Embryonic facial prominence (tissue), 1 donor: ENCODE data around the gene RASSF8.
A peak's percentile ranks its signal among the peaks of the same experiment; 100 is the strongest.

Experiments
- DNase-seq: peaks from one replicate; pipeline ENCODE4 v3.0.0-alpha.2; 2016; ENCODE audit errors: extremely low spot score

Gene RASSF8, protein sequence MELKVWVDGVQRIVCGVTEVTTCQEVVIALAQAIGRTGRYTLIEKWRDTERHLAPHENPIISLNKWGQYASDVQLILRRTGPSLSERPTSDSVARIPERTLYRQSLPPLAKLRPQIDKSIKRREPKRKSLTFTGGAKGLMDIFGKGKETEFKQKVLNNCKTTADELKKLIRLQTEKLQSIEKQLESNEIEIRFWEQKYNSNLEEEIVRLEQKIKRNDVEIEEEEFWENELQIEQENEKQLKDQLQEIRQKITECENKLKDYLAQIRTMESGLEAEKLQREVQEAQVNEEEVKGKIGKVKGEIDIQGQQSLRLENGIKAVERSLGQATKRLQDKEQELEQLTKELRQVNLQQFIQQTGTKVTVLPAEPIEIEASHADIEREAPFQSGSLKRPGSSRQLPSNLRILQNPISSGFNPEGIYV

DNA sequence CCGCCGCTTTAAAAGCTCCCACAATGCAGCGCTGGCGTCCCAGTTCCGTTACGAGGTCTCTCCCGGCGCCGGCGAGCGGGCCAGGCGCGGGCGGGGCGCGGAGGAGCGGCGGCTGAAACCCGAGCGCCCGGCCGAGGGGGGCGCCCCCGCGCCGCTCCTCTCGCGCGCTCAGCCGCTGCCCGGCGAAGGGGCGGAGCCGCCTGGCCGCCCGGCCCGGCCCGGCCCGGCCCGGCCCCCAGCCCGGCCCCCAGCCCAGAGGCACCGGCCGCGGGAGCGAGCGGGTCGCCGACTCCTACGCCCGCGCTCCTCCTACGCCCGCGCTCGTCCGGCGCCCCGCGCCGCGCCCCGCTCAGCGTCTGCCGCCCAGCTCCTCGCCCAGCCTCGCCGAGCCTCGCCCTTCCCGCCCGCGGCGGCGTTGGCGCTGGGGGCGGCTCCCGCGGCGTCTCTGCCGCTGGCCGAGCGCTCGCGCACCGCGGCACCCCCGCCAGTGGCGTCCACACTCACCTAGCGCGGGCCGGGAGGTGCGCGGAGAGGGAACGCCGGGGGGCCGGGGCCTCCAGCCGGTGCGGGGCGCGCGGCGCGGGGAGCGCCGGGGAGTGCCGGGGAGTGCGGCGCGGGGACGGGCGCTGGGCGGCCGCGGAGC lies at the start of gene RASSF8:
TSS of gene RASSF8 (plus strand) at position 255 of the 643 bp plus-strand sequence. CDS start 96,662 bp downstream, outside the sequence.
- peak; percentile 64 for DNase-seq

DNA sequence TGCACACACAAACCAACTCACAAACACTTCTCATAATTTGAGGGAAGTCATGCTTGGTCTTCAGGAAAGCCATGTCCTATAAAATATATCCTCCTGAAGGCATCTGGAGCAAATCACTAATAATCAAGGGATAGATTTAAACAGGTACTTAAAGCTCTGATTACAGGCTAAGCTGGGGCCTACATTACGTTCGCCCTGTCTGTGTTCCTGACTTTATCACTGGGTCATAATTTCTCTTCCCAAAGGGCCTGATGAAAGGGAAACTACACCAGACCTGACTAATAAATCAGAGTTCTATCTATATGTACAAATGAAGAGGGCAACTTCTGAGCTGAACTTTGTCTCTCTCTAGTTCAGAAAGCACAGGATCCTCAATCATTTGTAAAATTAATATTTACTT lies 43.9 kb upstream of the RASSF8 start:
- DNase-seq: no peak

DNA sequence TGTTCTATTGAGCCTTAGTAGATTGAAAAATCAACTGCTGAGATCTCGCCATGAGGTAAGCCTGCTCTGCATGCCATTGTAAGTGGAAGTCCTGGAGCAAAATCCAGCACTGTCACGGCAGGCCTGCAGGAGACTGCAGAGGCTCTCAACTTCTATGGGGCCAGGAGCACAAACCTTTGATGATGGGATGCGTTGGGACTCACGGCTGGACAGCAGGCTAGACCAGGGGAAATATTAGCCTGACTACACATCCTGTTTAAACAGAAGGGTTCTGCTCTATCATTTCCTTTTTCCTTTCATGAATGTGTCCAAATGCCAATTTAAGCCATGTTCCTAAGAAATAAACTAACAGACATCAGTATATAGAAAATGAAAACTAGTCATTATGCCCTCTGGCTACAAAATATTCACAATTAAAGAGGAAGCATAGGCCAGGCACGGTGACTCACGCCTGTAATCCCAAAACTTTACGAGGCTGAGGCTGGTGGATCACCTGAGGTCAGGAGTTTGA lies 33.9 kb upstream of the RASSF8 start:
- DNase-seq: no peak

DNA sequence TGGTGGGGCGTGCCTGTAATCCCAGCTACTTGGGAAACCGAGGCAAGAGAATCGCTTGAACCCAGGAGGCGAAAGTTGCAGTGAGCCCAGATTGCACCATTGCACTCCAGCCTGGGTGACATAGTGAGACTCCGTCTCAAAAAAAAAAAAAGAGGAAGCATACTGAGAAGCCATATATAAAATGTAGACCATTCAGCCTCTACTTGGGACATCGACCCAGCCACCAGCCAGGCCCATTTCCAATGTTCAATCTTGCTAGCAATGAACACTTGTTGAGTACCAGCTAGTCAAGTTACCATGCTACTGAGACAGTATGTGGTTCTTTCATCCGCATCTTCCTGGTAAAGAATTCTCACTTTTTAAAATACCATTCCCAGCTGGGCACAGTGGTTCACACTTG lies 33.4 kb upstream of the RASSF8 start:
- DNase-seq: no peak

DNA sequence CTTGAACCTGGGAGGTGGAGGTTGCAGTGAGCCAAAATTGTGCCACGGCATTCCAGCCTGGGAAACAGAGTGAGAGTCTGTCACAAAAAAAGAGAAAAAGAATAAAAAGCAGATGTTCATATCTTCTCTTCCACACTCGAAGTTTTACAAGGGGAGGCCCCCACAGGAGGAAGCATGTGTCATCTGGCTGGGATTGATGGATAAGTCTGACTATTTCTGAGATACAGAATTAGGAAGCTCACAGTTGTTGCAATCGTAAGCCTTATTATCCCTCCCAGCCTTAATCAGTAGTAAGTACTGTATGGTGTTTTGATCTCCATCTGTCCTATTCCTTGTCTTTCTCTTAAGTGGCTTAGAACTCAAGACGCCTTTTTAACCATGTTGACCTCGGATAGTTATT lies 31.9 kb upstream of the RASSF8 start:
- no peak for DNase-seq

DNA sequence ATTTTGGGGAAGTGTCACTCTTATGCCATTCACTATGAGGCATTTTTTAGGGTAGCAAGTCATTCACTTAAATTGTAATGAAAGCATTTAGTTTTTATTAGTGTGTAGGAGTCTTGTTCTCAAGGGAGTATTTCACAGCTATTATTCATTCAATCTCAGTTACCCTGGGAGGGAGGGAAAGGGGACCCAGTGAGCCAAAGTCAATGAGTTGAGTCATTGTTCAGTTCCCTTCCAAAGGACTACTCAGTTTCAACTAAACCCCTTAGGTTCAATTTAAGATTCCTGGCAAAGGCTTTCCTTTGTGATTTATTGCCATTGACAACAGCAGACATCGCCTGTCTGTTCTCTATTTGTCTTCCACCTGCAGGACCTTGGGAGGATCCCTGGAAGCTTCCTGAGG lies 29.3 kb upstream of the RASSF8 start:
- no peak for DNase-seq

DNA sequence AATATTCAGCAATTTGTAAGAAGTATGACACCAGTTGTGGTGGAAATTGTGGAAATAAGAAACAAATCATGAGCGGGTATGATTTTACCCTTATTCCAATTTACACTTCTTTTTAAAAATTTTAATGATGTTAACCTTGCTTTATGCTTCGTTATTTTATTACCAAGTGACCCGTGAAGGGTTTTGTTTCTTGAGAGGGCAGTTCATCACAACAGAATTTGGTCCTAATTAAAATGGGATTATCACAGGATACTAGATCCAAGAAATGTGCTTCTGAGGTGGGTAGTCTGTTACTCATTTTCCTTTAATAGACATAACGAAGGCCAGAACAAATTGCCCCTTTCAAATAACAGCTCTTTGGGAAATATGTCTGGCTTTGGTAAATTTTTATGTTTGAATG lies 25.5 kb upstream of the RASSF8 start:
- DNase-seq: no peak

DNA sequence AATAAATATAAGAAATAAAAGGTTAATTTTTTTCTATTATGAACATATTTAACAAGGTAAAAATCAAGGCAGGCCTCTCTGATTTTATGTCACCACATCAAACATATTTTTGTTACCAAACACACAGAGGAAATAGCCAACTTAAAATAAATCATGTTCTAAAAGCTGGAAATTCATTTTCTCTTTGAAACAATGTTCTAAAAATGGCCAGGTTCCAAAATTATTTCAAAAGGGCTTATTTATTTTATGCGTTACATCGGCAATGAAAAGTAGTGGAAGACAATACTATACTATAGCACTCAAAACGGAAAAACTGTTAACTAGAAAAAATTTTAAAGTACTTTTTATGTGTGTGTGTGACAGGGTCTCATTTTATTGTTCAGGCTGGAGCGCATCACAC lies 24.0 kb upstream of the RASSF8 start:
- DNase-seq: no peak

DNA sequence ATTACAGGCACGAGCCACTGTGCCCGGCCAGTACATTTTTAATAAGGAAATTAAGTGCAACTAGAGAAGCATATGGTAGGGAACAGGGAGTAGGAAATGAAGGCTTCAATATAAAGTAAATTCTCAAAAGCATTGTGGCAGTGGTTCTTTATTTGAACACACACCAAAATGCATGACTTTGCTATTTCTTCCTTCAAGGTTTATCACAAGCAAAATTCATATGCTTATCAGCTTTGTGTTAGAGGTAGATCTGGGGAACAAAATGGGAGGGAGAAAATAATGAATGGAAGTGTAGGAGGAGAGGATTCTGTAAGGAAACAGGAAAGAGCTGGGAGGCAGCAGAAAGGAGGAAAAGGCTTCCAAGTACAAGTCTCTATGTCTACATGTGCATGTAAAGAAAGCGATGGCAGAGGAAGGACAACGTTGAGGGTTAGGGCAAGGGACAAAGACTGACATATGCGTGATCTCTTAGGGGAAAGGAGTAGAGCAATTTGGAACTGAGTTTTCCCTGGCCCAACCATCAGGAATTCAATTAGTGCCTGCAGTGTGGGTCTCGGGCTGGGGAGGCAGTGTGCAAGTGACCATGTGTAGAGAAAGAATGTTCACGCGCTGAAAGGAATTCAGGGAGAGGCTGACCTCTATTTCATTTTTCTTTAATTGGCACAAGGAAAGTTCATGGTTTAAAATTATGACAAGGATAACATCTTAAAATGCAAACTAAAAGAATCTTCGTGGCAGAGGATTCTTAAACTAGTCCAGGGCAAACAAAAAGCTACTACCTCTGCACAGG lies 22.9 kb upstream of the RASSF8 start:
- no peak for DNase-seq

DNA sequence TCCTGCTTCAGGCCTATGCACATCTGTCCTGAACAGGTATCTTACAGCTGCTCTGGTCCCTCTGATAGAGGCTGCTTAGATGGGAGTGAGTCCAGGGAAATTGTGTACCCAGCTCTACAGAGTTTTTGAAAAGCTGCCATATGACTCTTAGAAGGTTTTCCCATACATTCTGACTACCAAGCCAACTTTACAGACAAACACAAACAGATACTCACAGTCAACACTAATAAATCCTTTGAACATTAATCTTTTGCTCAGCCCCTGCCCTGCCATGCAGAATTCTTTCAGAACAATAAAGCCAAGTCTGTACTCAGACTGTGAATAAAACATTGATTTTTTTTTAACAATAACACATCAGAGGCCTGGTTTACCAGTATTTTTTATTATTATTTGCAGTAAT lies 21.4 kb upstream of the RASSF8 start:
- DNase-seq: no peak

DNA sequence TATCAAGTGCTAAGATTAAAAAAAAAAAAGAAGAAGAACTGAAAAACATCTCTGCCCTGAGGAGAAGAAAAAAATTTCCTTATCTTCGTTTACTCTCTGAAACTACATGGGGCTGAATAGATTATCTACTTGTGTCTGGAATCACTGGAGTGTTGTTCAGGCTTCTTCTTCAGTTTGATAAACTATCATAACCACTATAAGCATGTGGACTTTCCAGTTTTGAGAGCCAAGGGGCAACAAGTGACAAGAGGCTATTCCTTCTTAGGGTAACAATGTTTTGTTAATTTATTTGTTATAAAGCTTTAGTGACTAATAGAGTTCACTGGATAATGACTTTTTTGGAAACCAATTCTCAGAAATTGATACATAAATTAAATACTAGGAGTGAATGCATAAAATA lies 19.9 kb upstream of the RASSF8 start:
- no peak for DNase-seq

DNA sequence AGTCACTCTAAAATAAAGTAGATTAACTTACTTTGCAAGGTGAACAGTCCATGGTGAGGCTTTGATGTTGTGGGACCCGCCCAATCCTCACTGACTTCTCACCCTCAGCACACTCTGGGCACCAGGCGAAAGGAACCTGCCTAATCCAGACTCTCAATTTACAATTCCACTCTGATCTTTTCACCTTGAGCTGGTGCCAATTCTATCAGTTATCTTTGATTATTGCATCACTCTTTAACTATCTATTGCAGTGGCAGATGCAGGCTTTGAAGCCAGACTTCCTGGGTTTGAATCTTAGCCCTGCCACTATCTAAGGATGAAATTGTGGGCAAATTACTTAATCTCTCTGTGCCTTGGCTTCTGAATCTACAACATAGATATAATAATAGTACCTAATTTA lies 18.9 kb upstream of the RASSF8 start:
- DNase-seq: no peak

DNA sequence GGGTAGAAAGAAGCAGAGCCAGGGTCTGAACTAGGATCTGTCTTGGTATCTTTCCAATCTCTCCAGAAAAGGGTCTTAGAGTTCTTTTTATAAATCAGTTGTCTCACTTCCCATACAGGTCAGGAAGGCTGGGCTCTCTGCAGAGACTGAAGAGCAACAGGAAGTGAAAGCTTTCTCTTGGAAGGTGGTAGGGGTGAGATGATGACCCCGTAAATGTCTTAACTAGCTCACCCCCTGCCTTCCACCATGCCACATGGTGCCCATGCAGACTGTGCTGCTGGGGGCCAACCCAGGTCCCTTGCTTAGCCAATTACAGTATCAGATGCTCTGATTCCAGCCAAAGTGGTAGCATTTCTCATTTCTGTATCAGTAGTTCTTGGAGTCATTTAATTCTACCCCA lies 17.6 kb upstream of the RASSF8 start:
- no peak for DNase-seq

DNA sequence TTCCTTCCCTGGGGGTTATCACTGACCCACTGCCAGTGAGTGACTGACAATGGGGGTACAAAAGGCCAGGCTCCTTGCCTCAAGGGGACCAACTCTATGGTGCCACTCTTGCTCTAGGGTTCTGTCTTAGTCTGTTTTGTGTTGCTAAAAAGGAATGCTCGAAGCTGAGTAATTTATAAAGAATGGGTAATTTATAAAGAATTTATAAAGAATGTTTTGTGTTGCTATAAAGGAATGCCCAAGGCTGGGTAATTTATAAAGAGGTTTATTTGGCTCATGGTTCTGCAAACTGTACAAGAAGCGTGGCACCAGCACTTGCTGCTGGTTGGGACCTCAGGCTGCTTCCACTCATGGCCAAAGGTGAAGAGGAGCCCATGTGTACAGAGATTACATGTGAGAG lies 15.8 kb upstream of the RASSF8 start:
- DNase-seq: no peak

DNA sequence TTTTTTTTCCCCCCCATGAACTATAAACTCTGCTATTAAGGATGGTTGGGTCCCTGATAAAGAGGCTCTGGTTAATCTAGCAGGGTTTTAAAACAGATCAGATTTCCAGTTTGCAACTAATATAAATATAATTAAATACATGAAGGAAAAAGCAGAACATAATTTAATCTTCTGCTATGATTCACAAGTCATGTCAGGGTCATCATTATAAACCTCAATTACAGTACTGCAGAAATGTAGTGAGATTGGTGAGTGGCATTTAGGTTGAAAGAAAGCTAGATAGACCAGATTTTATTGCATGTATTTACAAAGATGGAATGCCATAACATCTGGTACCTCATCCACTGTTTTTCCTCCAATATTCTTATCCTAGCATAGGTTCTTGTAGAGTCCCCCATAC lies 14.5 kb upstream of the RASSF8 start:
- DNase-seq: no peak

DNA sequence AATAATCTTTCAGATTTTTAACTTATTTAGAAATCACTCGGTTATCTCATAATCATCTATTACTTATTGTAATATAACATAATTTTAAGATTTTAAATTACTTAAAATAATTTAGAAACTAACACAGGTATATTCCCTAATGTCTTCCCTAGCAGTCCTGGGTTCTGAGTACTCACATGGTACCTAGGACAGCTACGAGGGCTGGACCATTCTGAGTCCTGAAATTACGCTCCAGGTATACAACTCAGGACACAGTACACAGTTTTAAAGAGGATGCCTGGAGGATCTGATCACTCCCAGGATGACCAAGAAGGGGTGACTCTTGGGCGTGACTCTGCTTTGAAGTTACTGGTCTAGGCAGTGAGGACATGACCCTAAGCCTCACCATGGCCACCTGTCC lies 9.1 kb upstream of the RASSF8 start:
- DNase-seq: no peak

DNA sequence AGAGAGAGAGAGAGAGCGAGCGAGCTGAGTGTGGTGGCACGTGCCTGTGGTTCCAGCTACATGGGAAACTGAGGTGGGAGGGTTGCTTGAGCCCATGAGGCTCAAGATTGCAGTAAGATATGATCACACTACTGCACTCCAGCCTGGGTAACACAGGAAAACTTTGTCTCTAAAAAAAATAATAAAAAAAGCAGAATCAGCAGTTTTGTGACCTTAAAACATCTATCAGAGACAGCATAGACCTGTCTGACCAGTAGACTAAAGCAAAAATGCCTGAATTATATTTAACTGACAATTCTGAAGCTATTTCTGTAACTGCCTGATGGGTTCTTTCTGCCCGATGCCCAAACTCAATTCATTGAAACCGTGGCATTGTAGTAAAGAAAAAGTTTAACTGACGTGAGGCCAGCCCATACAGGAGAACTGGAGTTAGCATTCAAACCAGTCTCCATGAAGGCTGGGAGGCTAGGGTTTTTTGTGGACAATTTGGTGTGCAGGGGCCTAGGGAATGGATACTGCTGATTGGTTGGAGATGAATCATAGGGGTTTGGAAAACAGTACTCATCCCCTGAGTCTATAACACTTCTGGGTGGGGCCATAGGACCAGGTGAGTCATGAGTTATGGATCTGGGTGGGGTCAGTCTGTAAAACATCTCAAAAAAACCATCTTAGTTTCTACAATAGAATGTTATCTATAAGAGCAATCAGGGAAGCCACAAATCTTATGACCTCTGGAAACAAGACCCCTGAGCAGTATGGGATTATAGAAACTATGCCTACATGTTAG lies 8.0 kb upstream of the RASSF8 start:
- DNase-seq: no peak

DNA sequence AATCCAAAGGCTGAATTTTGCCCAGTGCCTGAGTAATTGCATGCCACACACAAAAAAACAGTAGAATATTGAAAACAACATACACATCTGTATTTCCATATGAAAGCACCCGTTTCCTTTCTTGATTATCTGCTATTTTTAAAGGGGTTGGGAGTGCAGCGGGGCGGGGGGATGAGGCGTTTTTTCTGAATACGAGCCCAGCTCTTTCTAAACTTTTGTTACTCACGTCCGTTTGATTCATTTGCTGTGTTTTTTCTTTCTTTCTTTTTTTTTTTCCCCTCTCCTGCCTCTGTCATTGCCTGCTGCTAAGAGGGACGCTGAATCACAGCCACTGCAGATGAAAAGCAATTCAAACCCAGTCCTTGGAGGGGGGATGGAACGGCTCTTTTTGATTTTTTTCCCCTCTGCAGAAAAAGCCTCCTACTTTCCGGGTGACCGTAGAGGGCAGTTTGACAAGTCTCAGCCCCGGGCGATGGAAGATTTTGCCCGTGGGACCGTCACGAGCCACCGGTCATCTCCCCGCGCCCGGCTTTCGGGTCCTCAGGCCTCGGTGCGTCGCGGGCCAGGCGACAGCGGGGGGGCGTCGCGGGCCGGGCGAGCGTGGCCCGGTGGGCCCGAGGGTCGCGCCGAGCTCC lies 572 bp upstream of the RASSF8 start:
- DNase-seq: peak; percentile 43

DNA sequence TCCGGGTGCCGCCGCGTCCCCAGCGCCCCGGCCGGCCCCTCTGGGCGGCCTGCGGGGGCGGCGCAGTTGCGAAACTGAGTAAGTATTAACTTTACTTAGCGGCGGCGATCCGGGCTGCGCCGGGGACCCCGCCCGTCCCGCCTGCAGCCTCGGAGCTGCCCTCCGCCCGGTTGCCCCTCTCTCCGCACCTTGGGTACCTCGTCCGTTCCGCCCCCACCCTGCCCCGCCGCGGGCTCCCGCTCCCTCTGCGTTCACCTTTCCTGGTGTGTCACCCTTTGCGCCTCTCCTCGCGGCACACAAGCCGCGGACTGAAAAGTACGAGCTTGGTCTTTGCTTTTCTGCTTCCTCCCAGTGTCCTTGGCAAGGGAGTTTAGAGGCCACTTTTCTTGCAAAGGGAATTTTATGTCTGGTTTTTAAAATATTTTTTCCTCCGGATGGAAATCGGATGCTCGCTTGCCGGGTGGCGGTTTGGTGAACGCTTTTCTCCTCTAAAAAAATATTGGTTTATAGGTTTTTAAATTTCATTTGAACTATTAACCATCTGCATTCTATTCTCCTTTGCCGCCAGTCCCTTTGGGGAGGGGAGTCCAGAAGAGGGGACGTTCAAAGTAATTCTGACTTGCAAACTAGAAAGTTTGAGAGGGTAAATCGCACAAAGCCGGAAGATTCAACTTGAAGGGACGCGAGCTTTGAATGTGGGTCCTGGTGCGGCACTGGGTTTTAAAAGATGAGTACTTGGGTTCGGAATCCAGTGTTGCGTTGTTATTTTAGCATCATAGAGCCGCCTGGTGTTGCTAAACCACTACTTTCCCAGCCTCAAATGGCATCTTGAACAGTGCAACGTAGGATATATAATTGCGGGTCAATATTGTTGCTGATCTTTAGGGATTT lies 834 bp downstream of the RASSF8 start:
- peak; percentile 22 for DNase-seq

DNA sequence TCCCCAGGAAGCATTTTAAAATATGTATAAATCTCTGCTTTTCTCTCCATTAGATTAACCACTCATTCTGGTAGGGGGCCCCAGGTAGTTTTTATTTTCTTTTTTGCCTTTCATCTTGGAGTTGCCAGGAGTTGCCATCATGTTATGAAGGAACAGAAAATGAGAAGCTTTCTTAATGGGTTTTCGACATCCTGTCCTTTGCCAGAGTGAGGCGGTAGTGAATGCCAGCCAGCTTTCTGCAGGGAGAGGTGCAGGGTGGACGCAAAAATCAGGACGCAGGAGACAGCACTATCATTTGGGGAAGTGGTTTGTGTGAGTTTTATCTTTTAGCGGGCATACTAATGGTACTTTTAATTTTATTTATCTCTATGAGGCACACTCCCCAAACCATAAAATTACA lies 1.7 kb downstream of the RASSF8 start:
- DNase-seq: no peak
